Stimulated activated CD4-positive, alpha-beta T cell treated with anti-CD3 and anti-CD28 coated beads, TNF-alpha, amount 100 ng/mL, for 4 hours (primary cell): ENCODE data around the gene AAMP.

Experiments
- DNase-seq, 3 experiments: peaks; one replicate each; pipeline ENCODE4 v3.0.0-alpha.2; 2020; ENCODE audit warnings: low read depth in 3 of 3

Gene AAMP

GRCh38 chr2:218293715-218294429 lies 23.9 kb upstream of the AAMP start:
- no peak for DNase-seq

- peak; percentile 61 to 75 (median 65) for DNase-seq
Observed at GRCh38 chr2:218292048-218293014, 22.4 kb upstream of the AAMP start, which contains the start of gene TMBIM1. Gene TMBIM1, minus strand, starts transcription at chr2:218292503. Its CDS starts 10,362 bp downstream, at chr2:218282141.

GRCh38 chr2:218291318-218292047 lies 21.5 kb upstream of the AAMP start:
- DNase-seq, result no peak

GRCh38 chr2:218290316-218291261 lies 20.7 kb upstream of the AAMP start:
- DNase-seq, result no peak

- DNase-seq, result no peak
Observed at GRCh38 chr2:218289639-218290315, 19.8 kb upstream of the AAMP start.

- peak; percentile 40 to 70 (median 65) for DNase-seq
Observed at GRCh38 chr2:218286570-218287459, 16.9 kb upstream of the AAMP start.

- DNase-seq, result no peak
Observed at GRCh38 chr2:218285604-218286003, 15.7 kb upstream of the AAMP start.

GRCh38 chr2:218284106-218284811 lies 14.3 kb upstream of the AAMP start:
- DNase-seq, result peak; percentile 24 to 44 (median 38)

- DNase-seq, result no peak
Observed at GRCh38 chr2:218282173-218282991, 12.4 kb upstream of the AAMP start.

GRCh38 chr2:218281449-218281848 lies 11.5 kb upstream of the AAMP start:
- DNase-seq, result no peak

GRCh38 chr2:218280260-218280870 lies 10.4 kb upstream of the AAMP start:
- no peak for DNase-seq

GRCh38 chr2:218278531-218279360 lies 8.8 kb upstream of the AAMP start:
- DNase-seq, result no peak

GRCh38 chr2:218277921-218278320 lies 8.0 kb upstream of the AAMP start:
- DNase-seq, result no peak

- DNase-seq, result no peak
Observed at GRCh38 chr2:218276986-218277755, 7.2 kb upstream of the AAMP start.

- no peak for DNase-seq
Observed at GRCh38 chr2:218275371-218276072, 5.6 kb upstream of the AAMP start.
